HepG2 (cell line): ENCODE measurements around the gene PIEZO1. TPM values are rescaled to one million over a fixed set of nuclear protein-coding genes. Genes with fewer than 3 reads are reported as not detected.

Experiments
- DNMT1 ChIP-seq: sonication (generic); formaldehyde crosslinking; IDR thresholded peaks from 2 replicates; pipeline ENCODE4 v1.5.1; 2020; ENCODE audit warnings: mild to moderate bottlenecking, missing genetic modification reagents
- EEA1 ChIP-seq: sonication (generic); formaldehyde crosslinking; IDR thresholded peaks from 2 replicates; pipeline ENCODE4 v1.5.1; 2020; ENCODE audit warnings: mild to moderate bottlenecking, missing genetic modification reagents, borderline replicate concordance
- EP300 ChIP-seq, 3 experiments: sonication (generic) in 1 of 3; formaldehyde crosslinking in 1 of 3; IDR thresholded peaks; 2 replicates each; pipeline versions ENCODE4 v1.5.1 to v1.6.1; 2011 to 2020; ENCODE audit warnings: low read depth in 2 of 3, low read length in 2 of 3, borderline replicate concordance in 1 of 3, improper control_type of control experiment in 1 of 3, mild to moderate bottlenecking in 1 of 3, missing genetic modification reagents in 1 of 3, moderate library complexity in 1 of 3
- ETS1 ChIP-seq: sonication (generic); formaldehyde crosslinking; IDR thresholded peaks from 2 replicates; pipeline ENCODE4 v1.4.0; 2020; ENCODE audit warnings: missing genetic modification reagents
- GMEB1 ChIP-seq: sonication (generic); formaldehyde crosslinking; IDR thresholded peaks from 2 replicates; pipeline ENCODE4 v1.5.1; 2020; ENCODE audit warnings: missing genetic modification reagents, mild to moderate bottlenecking, borderline replicate concordance
- KLF9 ChIP-seq: IDR thresholded peaks from 2 replicates; pipeline ENCODE4 v1.6.1; 2016; ENCODE audit warnings: low read depth
- NCOA1 ChIP-seq: sonication (generic); formaldehyde crosslinking; IDR thresholded peaks from 2 replicates; pipeline ENCODE4 v1.9.0; 2021; ENCODE audit warnings: missing genetic modification reagents
- NFKB2 ChIP-seq: sonication (generic); formaldehyde crosslinking; IDR thresholded peaks from 2 replicates; pipeline ENCODE4 v1.4.0; 2020; ENCODE audit warnings: missing genetic modification reagents, borderline replicate concordance
- SIN3B ChIP-seq: fragments of 150-350 bp; IDR thresholded peaks from 2 replicates; pipeline ENCODE4 v1.6.1; 2014; ENCODE audit warnings: low read length
- SP140L ChIP-seq: sonication (generic); formaldehyde crosslinking; IDR thresholded peaks from 2 replicates; pipeline ENCODE4 v1.4.0; 2020; ENCODE audit warnings: missing genetic modification reagents, borderline replicate concordance
- ZNF124 ChIP-seq: sonication (generic); formaldehyde crosslinking; IDR thresholded peaks from 2 replicates; pipeline ENCODE4 v1.4.0; 2020; ENCODE audit warnings: missing genetic modification reagents
- ZNF225 ChIP-seq: sonication (generic); formaldehyde crosslinking; IDR thresholded peaks from 2 replicates; pipeline ENCODE4 v1.4.0; 2020; ENCODE audit warnings: mild to moderate bottlenecking, missing genetic modification reagents
- ZNF230 ChIP-seq: sonication (generic); formaldehyde crosslinking; IDR thresholded peaks from 2 replicates; pipeline ENCODE4 v1.4.0; 2020; ENCODE audit warnings: mild to moderate bottlenecking, missing genetic modification reagents
- ZNF362 ChIP-seq: sonication (generic); formaldehyde crosslinking; IDR thresholded peaks from 2 replicates; pipeline ENCODE4 v1.4.0; 2020; ENCODE audit warnings: missing genetic modification reagents, mild to moderate bottlenecking, borderline replicate concordance
- ZNF367 ChIP-seq: sonication (generic); formaldehyde crosslinking; IDR thresholded peaks from 2 replicates; pipeline ENCODE4 v1.4.0; 2020; ENCODE audit warnings: missing genetic modification reagents, borderline replicate concordance
- ZNF431 ChIP-seq: sonication (generic); formaldehyde crosslinking; IDR thresholded peaks from 2 replicates; pipeline ENCODE4 v1.9.0; 2022; ENCODE audit warnings: missing genetic modification reagents, low read depth, mild to moderate bottlenecking, borderline replicate concordance
- ZNF512B ChIP-seq: sonication (generic); formaldehyde crosslinking; IDR thresholded peaks from 2 replicates; pipeline ENCODE4 v1.5.1; 2020; ENCODE audit warnings: missing genetic modification reagents, mild to moderate bottlenecking, borderline replicate concordance
- ZNF605 ChIP-seq: sonication (generic); formaldehyde crosslinking; IDR thresholded peaks from 2 replicates; pipeline ENCODE4 v1.8.0; 2022; ENCODE audit warnings: mild to moderate bottlenecking, missing genetic modification reagents
- ZNF850 ChIP-seq: sonication (generic); formaldehyde crosslinking; conservative IDR thresholded peaks from 2 replicates; pipeline ENCODE4 v1.9.0; 2021; ENCODE audit warnings: mild to moderate bottlenecking, missing genetic modification reagents
- polyA plus RNA-seq, 8 experiments: library from polyadenylated mRNA; depleted of rRNA in 3 of 8; stranded (reverse) in 7 of 8; unstranded in 1 of 8; fragments of >200 nt; fragmentation: Illumina TruSeq in 4 of 8; extraction: Trizol in 4 of 8; gene quantifications; 2 replicates each; pipeline versions ENCODE4 v1.2.1 to v1.2.3, GENCODE V29; 2011 to 2016; ENCODE audit warnings: low read depth in 4 of 8, missing spikeins in 1 of 8, mixed read lengths in 1 of 8; ENCODE audit not compliant: insufficient read depth in 1 of 8
- total RNA-seq, 5 experiments: library from RNA; depleted of rRNA; stranded (reverse); fragments of >200 nt; fragmentation: Illumina TruSeq; extraction: Trizol; gene quantifications; 2 replicates each; pipeline ENCODE4 v1.2.3, GENCODE V29; 2016; ENCODE audit warnings: low read depth in 1 of 5

PIEZO1 gene
- total and polyA plus RNA-seq, 2 of the 13 experiments (the other 11 are each of a cell fraction or from before 2014, with no cell fraction given): 67.9 to 85.0 TPM

- TF ChIP-seq ZNF605 (no peak), ZNF431 (CRISPR knock-in tag) (0 out of 2 replicates have a peak, but pooled peaks have one; percentile 50), ETS1 (CRISPR knock-in tag) (no peak), NCOA1 (CRISPR knock-in tag) (no peak), EEA1 (CRISPR knock-in tag) (peak; percentile 54; the same call in 1 of the 2 replicates), NFKB2 (CRISPR knock-in tag) (0 out of 2 replicates have a peak, but pooled peaks have one; percentile 37), ZNF850 (CRISPR knock-in tag) (no peak; the same call in 1 of the 2 replicates), SP140L (0 out of 2 replicates have a peak, but pooled peaks have one; percentile 51), ZNF124 (CRISPR knock-in tag) (no peak), ZNF225 (peak; percentile 72; the same call in 1 of the 2 replicates), GMEB1 (CRISPR knock-in tag) (peak; percentile 95), KLF9 (CRISPR knock-in tag) (peak; percentile 47; the same call in 1 of the 2 replicates), ZNF512B (CRISPR knock-in tag) (no peak), EP300 (IDR thresholded peaks at IDR 0.05; ENCODE audit: low read depth in 2 of 2, low read length in 2 of 2) (no peak; a peak in 1 of 4 replicates), EP300 (CRISPR knock-in tag; IDR thresholded peaks at IDR 0.05; ENCODE audit: borderline replicate concordance) (no peak), ZNF367 (peak; percentile 74; the same call in 1 of the 2 replicates), ZNF362 (CRISPR knock-in tag) (no peak), ZNF230 (peak; percentile 69; the same call in 1 of the 2 replicates), DNMT1 (peak; percentile 91; the same call in 1 of the 2 replicates), SIN3B (peak; percentile 95)
These were observed 78.6 kb downstream of the PIEZO1 start, which contains the start of the genes CTU2 and RNF166 (continued) for GRCh38 chr16:88706229-88706964.
